ENCODE measurements around the gene NOB1. TPM values are rescaled to one million over a fixed set of nuclear protein-coding genes. Genes with fewer than 3 reads are reported as not detected.

Gene NOB1
- total and polyA plus RNA-seq, 2 experiments from 2014 or later = 24.8 to 44.5 TPM

- Histone ChIP-seq H3K4me2 (ENCODE audit: unreplicated experiment) (peak within 1 kb of the TSS; percentile 94), H3K9me2 (ENCODE audit: insufficient read depth) (no peaks in the 10 kb centered on the region), H3K4me3 (peak within 1 kb of the TSS; percentile 93), H3F3A (ENCODE audit: insufficient read depth) (peaks cover 18% of the 10 kb centered on the region; the same call in 1 of the 2 replicates), H3K79me2 (ENCODE audit: insufficient read depth) (peaks cover 54% of the 10 kb centered on the region), H3K36me3 (ENCODE audit: low read depth) (no peaks in the 10 kb centered on the region), H3K27ac (peak within 1 kb of the TSS; percentile 92), H3K4me1 (ENCODE audit: insufficient read depth) (peaks cover 24% of the 10 kb centered on the region), H3K27me3 (replicated peaks; ENCODE audit: insufficient read depth) (no peaks in the 10 kb centered on the region), H2AFZ (peak within 1 kb of the TSS; percentile 86), H3K9ac (peak within 1 kb of the TSS; percentile 88), H4K20me1 (ENCODE audit: insufficient read depth) (no peaks in the 10 kb centered on the region), H3K9me3 (ENCODE audit: low read depth) (no peaks in the 10 kb centered on the region)
- DNase-seq = peak; percentile 98
- in situ Hi-C loops (cut with MboI) = loop anchor here (10.0 kb wide), 1 partner anchor 58 kb away; no protein-coding TSS in a partner anchor
- 0 to 1% methylated on average over 31 of the region's 31 CpGs for WGBS, 2 experiments (ENCODE audit: low coverage in 1 of 2, low lambda C conversion rate in 2 of 2, missing lambda C conversion rate in 2 of 2)
- TF ChIP-seq EZH2phosphoT487 (IDR thresholded peaks at IDR 0.05; ENCODE audit: insufficient read depth, low read depth) = no peak
- TF ChIP-seq EZH2 (IDR thresholded peaks at IDR 0.05; ENCODE audit: insufficient read depth, poor library complexity, severe bottlenecking) = no peak
These were observed 28.2 kb downstream of the NOB1 start, which contains the start of gene NQO1 for GRCh38 chr16:69726313-69727060. NQO1 (minus strand) TSS chr16:69726560; CDS start chr16:69726439, 121 bp downstream.

GRCh38 chr16:69725480-69726312 lies 29.0 kb downstream of the NOB1 start:
- Histone ChIP-seq H3K27me3 (replicated peaks; ENCODE audit: insufficient read depth) (no peaks in the 10 kb centered on the region), H3K36me3 (ENCODE audit: low read depth) (no peaks in the 10 kb centered on the region), H3K4me2 (ENCODE audit: unreplicated experiment) (peak overlapping the region; percentile 94), H3F3A (ENCODE audit: insufficient read depth) (peaks cover 18% of the 10 kb centered on the region; the same call in 1 of the 2 replicates), H3K9me2 (ENCODE audit: insufficient read depth) (no peaks in the 10 kb centered on the region), H3K27ac (peak overlapping the region; percentile 92), H3K9ac (peak overlapping the region; percentile 88), H3K4me1 (ENCODE audit: insufficient read depth) (peaks cover 24% of the 10 kb centered on the region), H2AFZ (peak overlapping the region; percentile 86), H4K20me1 (ENCODE audit: insufficient read depth) (no peaks in the 10 kb centered on the region), H3K79me2 (ENCODE audit: insufficient read depth) (peaks cover 62% of the 10 kb centered on the region), H3K4me3 (peak overlapping the region; percentile 93), H3K9me3 (ENCODE audit: low read depth) (no peaks in the 10 kb centered on the region)
- no peak for DNase-seq
- TF ChIP-seq EZH2phosphoT487 (IDR thresholded peaks at IDR 0.05; ENCODE audit: insufficient read depth, low read depth) (no peak), EZH2 (IDR thresholded peaks at IDR 0.05; ENCODE audit: insufficient read depth, poor library complexity, severe bottlenecking) (no peak)
- in situ Hi-C loops (cut with MboI) = loop anchor here (10.0 kb wide), 1 partner anchor 59 kb away; no protein-coding TSS in a partner anchor
- 67 to 69% methylated on average over 32 of the region's 32 CpGs for WGBS, 2 experiments (ENCODE audit: low coverage in 1 of 2, low lambda C conversion rate in 2 of 2, missing lambda C conversion rate in 2 of 2)

DNA sequence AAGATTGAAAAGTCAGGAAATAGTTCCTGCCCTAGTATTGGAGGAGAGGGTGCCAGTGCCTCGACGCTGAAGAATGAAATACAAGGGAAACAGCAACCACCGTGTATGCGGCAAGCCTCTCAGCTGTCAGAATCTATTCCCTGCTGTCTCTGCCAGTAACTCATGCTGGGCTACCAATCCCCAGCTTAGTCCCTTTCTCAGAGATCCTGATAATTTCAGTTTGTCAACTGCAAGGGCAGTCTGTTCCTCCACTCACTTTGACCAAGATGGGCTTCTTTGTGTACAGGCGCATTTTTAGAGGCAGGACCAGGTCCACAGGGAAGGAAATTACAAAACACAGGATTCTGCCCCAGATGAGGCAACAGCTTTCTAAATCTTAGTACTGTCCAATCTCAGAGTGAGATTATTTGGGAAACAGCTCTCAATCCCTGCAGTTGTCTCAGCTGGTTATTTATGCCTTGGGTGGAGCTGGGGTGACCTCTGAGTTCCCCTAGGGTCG lies 29.7 kb downstream of the NOB1 start:
- peaks cover 18% of the 10 kb centered on the region; the same call in 1 of the 2 replicates for H3F3A ChIP-seq (ENCODE audit: insufficient read depth)
- no peak overlapping the region for H2AFZ ChIP-seq
- H3K79me2 ChIP-seq (ENCODE audit: insufficient read depth) = peaks cover 69% of the 10 kb centered on the region
- H4K20me1 ChIP-seq (ENCODE audit: insufficient read depth) = no peaks in the 10 kb centered on the region
- no peaks in the 10 kb centered on the region for H3K36me3 ChIP-seq (ENCODE audit: low read depth)
- 53 to 61% methylated on average over 6 of the region's 6 CpGs for WGBS, 2 experiments (ENCODE audit: low coverage in 1 of 2, low lambda C conversion rate in 2 of 2, missing lambda C conversion rate in 2 of 2)
- no peak for TF ChIP-seq EZH2 (IDR thresholded peaks at IDR 0.05; ENCODE audit: insufficient read depth, poor library complexity, severe bottlenecking)
- no peak for TF ChIP-seq EZH2phosphoT487 (IDR thresholded peaks at IDR 0.05; ENCODE audit: insufficient read depth, low read depth)
- in situ Hi-C loops (cut with MboI) = loop anchor here (10.0 kb wide), 1 partner anchor 60 kb away; no protein-coding TSS in a partner anchor
- peak overlapping the region; percentile 53 for H3K9ac ChIP-seq
- H3K9me3 ChIP-seq (ENCODE audit: low read depth) = no peaks in the 10 kb centered on the region
- no peaks in the 10 kb centered on the region for H3K9me2 ChIP-seq (ENCODE audit: insufficient read depth)
- peak overlapping the region; percentile 94 for H3K4me2 ChIP-seq (ENCODE audit: unreplicated experiment)
- H3K4me1 ChIP-seq (ENCODE audit: insufficient read depth) = peaks cover 24% of the 10 kb centered on the region
- no peaks in the 10 kb centered on the region for H3K27me3 ChIP-seq (replicated peaks; ENCODE audit: insufficient read depth)
- H3K27ac ChIP-seq = peak overlapping the region; percentile 92
- DNase-seq = peak; percentile 39
- H3K4me3 ChIP-seq = peak overlapping the region; percentile 93

DNA sequence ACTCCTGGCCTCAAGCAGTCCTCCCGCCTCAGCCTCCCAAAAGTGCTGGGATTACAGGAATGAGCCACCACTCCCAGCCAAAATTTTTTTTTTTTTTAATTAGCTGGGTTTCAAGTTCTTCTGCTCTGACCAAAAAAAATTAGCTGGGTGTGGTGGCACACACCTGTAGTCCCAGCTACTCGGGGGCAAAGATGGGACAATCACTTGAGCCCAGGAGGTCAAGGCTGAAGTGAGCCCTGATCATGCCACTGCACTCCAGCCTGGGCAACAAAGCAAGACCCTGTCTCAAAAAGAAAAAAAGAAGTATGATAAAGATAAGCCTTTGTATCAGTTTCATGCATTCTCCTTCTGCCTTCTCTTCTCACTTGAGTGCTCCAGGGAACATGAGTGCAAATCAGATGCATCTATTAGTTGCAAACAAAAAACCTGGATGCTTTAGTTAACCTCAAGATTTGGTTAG lies 30.3 kb downstream of the NOB1 start:
- Histone ChIP-seq H3F3A (ENCODE audit: insufficient read depth) (peaks cover 18% of the 10 kb centered on the region; the same call in 1 of the 2 replicates), H3K27me3 (replicated peaks; ENCODE audit: insufficient read depth) (no peaks in the 10 kb centered on the region), H4K20me1 (ENCODE audit: insufficient read depth) (no peaks in the 10 kb centered on the region), H3K9me2 (ENCODE audit: insufficient read depth) (no peaks in the 10 kb centered on the region), H3K4me1 (ENCODE audit: insufficient read depth) (peaks cover 24% of the 10 kb centered on the region), H3K79me2 (ENCODE audit: insufficient read depth) (peaks cover 75% of the 10 kb centered on the region), H3K4me2 (ENCODE audit: unreplicated experiment) (peak overlapping the region; percentile 94), H3K27ac (peak overlapping the region; percentile 92), H3K36me3 (ENCODE audit: low read depth) (no peaks in the 10 kb centered on the region), H3K9ac (peak overlapping the region; percentile 53), H3K4me3 (peak overlapping the region; percentile 93), H2AFZ (no peak overlapping the region), H3K9me3 (ENCODE audit: low read depth) (no peaks in the 10 kb centered on the region)
- 100% methylated on average over 2 of the region's 2 CpGs for whole genome bisulfite sequencing, 2 experiments (ENCODE audit: low coverage in 1 of 2, low lambda C conversion rate in 2 of 2, missing lambda C conversion rate in 2 of 2)
- in situ Hi-C loops (cut with MboI) = loop anchor here (10.0 kb wide), 1 partner anchor 60 kb away; no protein-coding TSS in a partner anchor
- TF ChIP-seq EZH2phosphoT487 (IDR thresholded peaks at IDR 0.05; ENCODE audit: insufficient read depth, low read depth) (no peak), EZH2 (IDR thresholded peaks at IDR 0.05; ENCODE audit: insufficient read depth, poor library complexity, severe bottlenecking) (no peak)
- no peak for DNase-seq

Data from GM23248 (cell line).